ENCODE data around the gene ACVR2A. TPM values are rescaled to one million over a fixed set of nuclear protein-coding genes. Genes with fewer than 3 reads are reported as not detected.

ACVR2A gene
- total RNA-seq, 4 donors from 2014 or later: 23.0 to 48.1 (median 23.8) TPM

- Histone ChIP-seq H3K27ac (no peak overlapping the region), H3K4me3 (no peak overlapping the region), H3K27me3 (no peaks in the 10 kb centered on the region), H3K4me1 (peaks cover 0 to 26% (median 3%) of the 10 kb centered on the region in 3 donors), H3K36me3 (peaks cover 0 to 45% of the 10 kb centered on the region in 2 donors), H3K9me3 (no peaks in the 10 kb centered on the region)
- 96 to 97% methylated on average over 3 of the region's 3 CpGs for WGBS, 2 donors (ENCODE audit: low coverage in 1 of 2)
- no peak for TF ChIP-seq EP300 (IDR thresholded peaks at IDR 0.05)
- no peak for TF ChIP-seq CTCF (IDR thresholded peaks at IDR 0.05)
- no peak for TF ChIP-seq POLR2AphosphoS5 (IDR thresholded peaks at IDR 0.05)
- no peak for TF ChIP-seq POLR2A (IDR thresholded peaks at IDR 0.05)
- no peak for ATAC-seq
These were observed 79.8 kb downstream of the ACVR2A start for GRCh38 chr2:147924647-147925046.

- H3K4me1 ChIP-seq: peaks cover 0 to 26% (median 3%) of the 10 kb centered on the region in 3 donors
- no peak overlapping the region for H3K4me3 ChIP-seq
- ATAC-seq: no peak
- H3K36me3 ChIP-seq: peaks cover 0 to 42% of the 10 kb centered on the region in 2 donors
- no peaks in the 10 kb centered on the region for H3K9me3 ChIP-seq
- no peak for TF ChIP-seq POLR2AphosphoS5 (IDR thresholded peaks at IDR 0.05)
- no peak for TF ChIP-seq POLR2A (IDR thresholded peaks at IDR 0.05)
- TF ChIP-seq CTCF (IDR thresholded peaks at IDR 0.05): no peak
- no peak for TF ChIP-seq EP300 (IDR thresholded peaks at IDR 0.05)
- no peak overlapping the region for H3K27ac ChIP-seq
- H3K27me3 ChIP-seq: no peaks in the 10 kb centered on the region
These were observed 81.1 kb downstream of the ACVR2A start for GRCh38 chr2:147925886-147926285.

- peaks cover 0 to 26% (median 3%) of the 10 kb centered on the region in 3 donors for H3K4me1 ChIP-seq
- no peaks in the 10 kb centered on the region for H3K27me3 ChIP-seq
- TF ChIP-seq CTCF (IDR thresholded peaks at IDR 0.05) (no peak), EP300 (IDR thresholded peaks at IDR 0.05) (no peak), POLR2A (IDR thresholded peaks at IDR 0.05) (no peak), POLR2AphosphoS5 (IDR thresholded peaks at IDR 0.05) (no peak)
- ATAC-seq: no peak
- WGBS, 2 donors (ENCODE audit: low coverage in 1 of 2): 100% methylated on average over 2 to 4 of the region's 4 CpGs
- no peak overlapping the region for H3K4me3 ChIP-seq
- H3K27ac ChIP-seq: no peak overlapping the region
- no peaks in the 10 kb centered on the region for H3K9me3 ChIP-seq
- peaks cover 0 to 37% of the 10 kb centered on the region in 2 donors for H3K36me3 ChIP-seq
These were observed 82.3 kb downstream of the ACVR2A start for GRCh38 chr2:147927053-147927588.

GRCh38 chr2:147933931-147934330 is 89.1 kb downstream of the ACVR2A start:
- Histone ChIP-seq H3K9me3 (no peaks in the 10 kb centered on the region), H3K4me1 (peaks cover 0 to 2% (median 0%) of the 10 kb centered on the region in 3 donors), H3K27me3 (no peaks in the 10 kb centered on the region), H3K4me3 (no peak overlapping the region), H3K27ac (no peak overlapping the region), H3K36me3 (peaks cover 0 to 56% of the 10 kb centered on the region in 2 donors)
- TF ChIP-seq CTCF (IDR thresholded peaks at IDR 0.05): no peak
- no peak for TF ChIP-seq EP300 (IDR thresholded peaks at IDR 0.05)
- no peak for TF ChIP-seq POLR2AphosphoS5 (IDR thresholded peaks at IDR 0.05)
- no peak for TF ChIP-seq POLR2A (IDR thresholded peaks at IDR 0.05)
- no peak for ATAC-seq

GRCh38 chr2:147934881-147935620 is 90.2 kb downstream of the ACVR2A start:
- no peak for ATAC-seq
- H3K27ac ChIP-seq: no peak overlapping the region
- H3K4me3 ChIP-seq: no peak overlapping the region
- peaks cover 0 to 50% of the 10 kb centered on the region in 2 donors for H3K36me3 ChIP-seq
- H3K9me3 ChIP-seq: no peaks in the 10 kb centered on the region
- no peak for TF ChIP-seq EP300 (IDR thresholded peaks at IDR 0.05)
- H3K4me1 ChIP-seq: peaks cover 0 to 13% (median 2%) of the 10 kb centered on the region in 3 donors
- H3K27me3 ChIP-seq: no peaks in the 10 kb centered on the region
- WGBS, 2 donors (ENCODE audit: low coverage in 1 of 2): 18 to 33% methylated on average over 1 of the region's 1 CpG
